H9 (cell line): ENCODE results near the gene L1TD1. TPM values are rescaled to one million over a fixed set of nuclear protein-coding genes. Genes with fewer than 3 reads are reported as not detected.
"Not testable (repeated sequence)": the region's sequence is repeated elsewhere in the genome, so short reads cannot be mapped to it uniquely, and the experiment has no call there.

Experiments
- DNase-seq: peaks from one replicate; pipeline ENCODE4 v3.0.0-alpha.2; 2017
- H2AFZ ChIP-seq: one replicate; pipeline ENCODE4 v1.6.1; 2013; ENCODE audit warnings: mild to moderate bottlenecking, low read length, control low read depth, moderate library complexity
- H2AK5ac ChIP-seq: 2 replicates; pipeline ENCODE4 v1.6.1; 2013; ENCODE audit warnings: low read length, control low read depth, mixed read lengths; ENCODE audit not compliant: insufficient read length
- H2BK120ac ChIP-seq: one replicate; pipeline ENCODE4 v1.6.1; 2013; ENCODE audit warnings: low read depth, mild to moderate bottlenecking, low read length, control low read depth, inconsistent platforms; ENCODE audit not compliant: poor library complexity, severe bottlenecking
- H2BK12ac ChIP-seq: 2 replicates; pipeline ENCODE4 v1.6.1; 2013; ENCODE audit warnings: low read length, control low read depth, mixed read lengths, low read depth; ENCODE audit not compliant: insufficient read length
- H2BK15ac ChIP-seq: 2 replicates; pipeline ENCODE4 v1.6.1; 2013; ENCODE audit warnings: low read depth, low read length, control low read depth
- H2BK20ac ChIP-seq: one replicate; pipeline ENCODE4 v1.6.1; 2013; ENCODE audit warnings: low read depth, mild to moderate bottlenecking, low read length, control low read depth, inconsistent platforms; ENCODE audit not compliant: poor library complexity, severe bottlenecking
- H2BK5ac ChIP-seq: 2 replicates; pipeline ENCODE4 v1.6.1; 2013; ENCODE audit warnings: low read length, control low read depth, mixed read lengths; ENCODE audit not compliant: insufficient read length
- H3K14ac ChIP-seq: 2 replicates; pipeline ENCODE4 v1.6.1; 2013; ENCODE audit warnings: low read length, control low read depth; ENCODE audit not compliant: insufficient read depth
- H3K18ac ChIP-seq: 2 replicates; pipeline ENCODE4 v1.6.1; 2013; ENCODE audit warnings: low read depth, mild to moderate bottlenecking, mixed read lengths, low read length, control low read depth; ENCODE audit not compliant: insufficient read length
- H3K23ac ChIP-seq: 2 replicates; pipeline ENCODE4 v1.6.1; 2013; ENCODE audit warnings: low read length, control low read depth, mixed read lengths, low read depth; ENCODE audit not compliant: insufficient read length
- H3K23me2 ChIP-seq: 2 replicates; pipeline ENCODE4 v1.6.1; 2013; ENCODE audit warnings: low read depth, mild to moderate bottlenecking, mixed read lengths, low read length, control low read depth; ENCODE audit not compliant: insufficient read length, poor library complexity, severe bottlenecking
- H3K27ac ChIP-seq: 2 replicates; pipeline ENCODE4 v1.5.1; 2013; ENCODE audit warnings: low read length, control low read depth, mixed read lengths, low read depth; ENCODE audit not compliant: insufficient read length
- H3K27me3 ChIP-seq: 2 replicates; pipeline ENCODE4 v1.6.1; 2013; ENCODE audit warnings: low read length, control low read depth, inconsistent platforms; ENCODE audit not compliant: insufficient read depth
- H3K4ac ChIP-seq: 2 replicates; pipeline ENCODE4 v1.6.1; 2013; ENCODE audit warnings: low read depth, mild to moderate bottlenecking, control low read depth, inconsistent platforms, low read length, moderate library complexity
- H3K4me1 ChIP-seq: 2 replicates; pipeline ENCODE4 v1.6.1; 2013; ENCODE audit warnings: low read length, control low read depth, inconsistent platforms; ENCODE audit not compliant: insufficient read depth
- H3K4me2 ChIP-seq: 2 replicates; pipeline ENCODE4 v1.6.1; 2013; ENCODE audit warnings: low read length, control low read depth, mixed read lengths; ENCODE audit not compliant: insufficient read length, insufficient read depth
- H3K56ac ChIP-seq: 2 replicates; pipeline ENCODE4 v1.6.1; 2013; ENCODE audit warnings: low read depth, mild to moderate bottlenecking, mixed read lengths, low read length, control low read depth; ENCODE audit not compliant: insufficient read length
- H3K79me1 ChIP-seq: 2 replicates; pipeline ENCODE4 v1.6.1; 2013; ENCODE audit warnings: low read depth, mild to moderate bottlenecking, moderate library complexity, low read length, control low read depth, inconsistent platforms; ENCODE audit not compliant: insufficient read depth, poor library complexity, severe bottlenecking
- H3K79me2 ChIP-seq: 2 replicates; pipeline ENCODE4 v1.6.1; 2013; ENCODE audit warnings: low read length, control low read depth, inconsistent platforms; ENCODE audit not compliant: insufficient read depth
- H3K9ac ChIP-seq: 2 replicates; pipeline ENCODE4 v1.6.1; 2013; ENCODE audit warnings: low read length, control low read depth, mixed read lengths; ENCODE audit not compliant: insufficient read length; ENCODE audit errors: extremely low read depth
- H3K9me3 ChIP-seq: one replicate; pipeline ENCODE4 v1.6.1; 2013; ENCODE audit warnings: low read depth, low read length, inconsistent platforms; ENCODE audit not compliant: control insufficient read depth
- H3T11ph ChIP-seq: one replicate; pipeline ENCODE4 v1.6.1; 2013; ENCODE audit warnings: mild to moderate bottlenecking, low read length, control low read depth, inconsistent platforms
- H4K20me1 ChIP-seq: one replicate; pipeline ENCODE4 v1.6.1; 2013; ENCODE audit not compliant: control insufficient read depth, insufficient read length, insufficient read depth
- H4K5ac ChIP-seq: 2 replicates; pipeline ENCODE4 v1.6.1; 2013; ENCODE audit warnings: low read depth, mild to moderate bottlenecking, mixed read lengths, low read length, control low read depth; ENCODE audit not compliant: insufficient read length
- H4K8ac ChIP-seq: replicated peaks from 2 replicates; pipeline ENCODE4 v1.6.1; 2013; ENCODE audit warnings: low read length, control low read depth, mixed read lengths, low read depth; ENCODE audit not compliant: insufficient read length
- H4K91ac ChIP-seq: 2 replicates; pipeline ENCODE4 v1.6.1; 2013; ENCODE audit warnings: low read depth, mild to moderate bottlenecking, moderate library complexity, mixed read lengths, low read length, control low read depth; ENCODE audit not compliant: insufficient read length
- H3K27ac Mint-ChIP-seq, 3 experiments: 2 replicates in 2 of 3; 3 replicates in 1 of 3; pipeline ENCODE4 v1.8.0; 2020 to 2021; ENCODE audit warnings: mixed read lengths in 3 of 3, mild to moderate bottlenecking in 1 of 3, moderate library complexity in 1 of 3
- H3K27me3 Mint-ChIP-seq: 2 replicates; pipeline ENCODE4 v1.8.0; 2021; ENCODE audit warnings: low read depth, mild to moderate bottlenecking, moderate library complexity, mixed read lengths
- H3K36me3 Mint-ChIP-seq, 3 experiments: 2 replicates in 2 of 3; 3 replicates in 1 of 3; pipeline ENCODE4 v1.8.0; 2020 to 2021; ENCODE audit warnings: low read depth in 3 of 3, mixed read lengths in 3 of 3; ENCODE audit not compliant: insufficient read depth in 1 of 3
- H3K4me1 Mint-ChIP-seq, 2 experiments: 2 replicates each; pipeline ENCODE4 v1.8.0; 2020; ENCODE audit warnings: mixed read lengths in 2 of 2
- H3K4me3 Mint-ChIP-seq, 2 experiments: 2 replicates in 1 of 2; 3 replicates in 1 of 2; pipeline ENCODE4 v1.8.0; 2020 to 2021; ENCODE audit warnings: mild to moderate bottlenecking in 2 of 2, mixed read lengths in 2 of 2, moderate library complexity in 1 of 2
- H3K9me3 Mint-ChIP-seq, 2 experiments: 2 replicates in 1 of 2; 3 replicates in 1 of 2; pipeline ENCODE4 v1.8.0; 2020; ENCODE audit warnings: mild to moderate bottlenecking in 2 of 2, mixed read lengths in 2 of 2, moderate library complexity in 1 of 2
- WGBS: extraction: QIAGEN DNeasy Blood & Tissue Kit; methylation state at CpG from one replicate; pipeline ENCODE4 v1.1.7; 2013; ENCODE audit warnings: missing lambda C conversion rate, low lambda C conversion rate, mixed read lengths; ENCODE audit not compliant: insufficient read length; ENCODE audit errors: extremely low coverage; 5-methylcytosine and 5-hydroxymethylcytosine counted together
- total RNA-seq: library from RNA; stranded (reverse); gene quantifications from 2 replicates; pipeline ENCODE4 v1.2.1, GENCODE V29; 2021
- TF ChIP-seq, protein P1 (sequence below): fragments of 200-600 bp; sonication (generic); conservative IDR thresholded peaks from 3 replicates; pipeline ENCODE4 v1.8.0; 2021; ENCODE audit warnings: antibody characterized with exemption, mild to moderate bottlenecking

L1TD1 gene
- total RNA-seq, 1 experiment from 2014 or later, result 422 TPM

DNA sequence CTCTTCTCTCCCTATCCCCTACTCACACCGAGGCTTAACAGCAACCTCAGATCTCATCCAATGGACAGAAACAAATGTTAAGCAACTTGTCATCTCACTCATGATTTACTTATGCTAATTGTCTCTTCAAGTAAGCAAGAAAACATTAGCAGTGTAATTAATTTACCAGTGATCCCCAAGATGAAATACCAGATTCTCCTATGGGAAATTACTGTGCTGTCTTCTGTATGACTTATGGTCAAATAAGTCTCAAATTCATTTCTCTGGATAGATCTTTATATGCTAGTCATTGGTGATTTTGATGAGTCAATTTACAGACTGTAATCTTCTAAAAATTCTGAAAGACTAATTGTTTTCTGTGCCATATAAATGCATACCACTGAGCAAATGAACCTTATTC is 32.9 kb upstream of the L1TD1 start:
- Histone ChIP-seq H3T11ph (no peak overlapping the region), H2BK15ac (no peak overlapping the region)
- H3K9me3 Mint-ChIP-seq, result no peaks in the 10 kb centered on the region

DNA sequence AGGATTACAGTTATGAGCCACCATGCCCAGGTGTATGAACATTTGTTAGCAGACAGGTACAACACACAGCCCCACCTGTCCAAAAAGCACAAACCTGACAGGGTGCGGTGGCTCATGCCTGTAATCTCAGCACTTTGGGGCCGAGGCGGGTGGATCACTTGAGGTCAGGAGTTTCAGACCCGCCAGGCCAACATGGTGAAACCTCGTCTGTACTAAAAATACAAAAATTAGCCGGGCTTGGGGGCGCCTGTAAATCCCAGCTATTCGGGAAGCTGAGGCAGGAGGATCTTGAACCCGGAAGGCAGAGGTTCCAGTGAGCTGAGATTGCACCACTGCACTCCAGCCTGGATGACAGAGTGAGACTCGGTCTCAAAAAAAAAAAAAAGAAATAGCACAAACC is 24.3 kb upstream of the L1TD1 start:
- not testable (repeated sequence) for H3K9ac ChIP-seq, H3K14ac ChIP-seq, H2BK12ac ChIP-seq, H2BK5ac ChIP-seq, H2AK5ac ChIP-seq, H3K27ac Mint-ChIP-seq, H3K9me3 ChIP-seq, H3K27me3 Mint-ChIP-seq, H4K91ac ChIP-seq, H3K23me2 ChIP-seq, H3K27ac ChIP-seq, H3K4me2 ChIP-seq, H2BK20ac ChIP-seq, H3K79me2 ChIP-seq, H3K9me3 Mint-ChIP-seq, H3K79me1 ChIP-seq, H3K4ac ChIP-seq, DNase-seq, H3K23ac ChIP-seq, H3K4me3 Mint-ChIP-seq, H3K36me3 Mint-ChIP-seq, H3K27me3 ChIP-seq, H2AFZ ChIP-seq, H4K5ac ChIP-seq, H2BK15ac ChIP-seq, H2BK120ac ChIP-seq, H3K18ac ChIP-seq, H3K4me1 ChIP-seq, H3T11ph ChIP-seq, H3K56ac ChIP-seq, H4K20me1 ChIP-seq, H4K8ac ChIP-seq
- peaks cover 17 to 23% of the 10 kb centered on the region in 2 experiments for H3K4me1 Mint-ChIP-seq
- no CpG with 5 or more reads among the region's 10 CpGs for WGBS

More for the DNA sequence above, 32.9 kb upstream of the L1TD1 start:
- Histone ChIP-seq H2AFZ (no peak overlapping the region), H2BK120ac (no peak overlapping the region), H3K23ac (no peak overlapping the region), H3K79me1 (no peaks in the 10 kb centered on the region), H3K4me1 (no peaks in the 10 kb centered on the region), H4K20me1 (no peaks in the 10 kb centered on the region), H3K4ac (no peak overlapping the region), H3K56ac (no peak overlapping the region), H2AK5ac (no peak overlapping the region), H2BK5ac (no peak overlapping the region), H3K27ac (no peak overlapping the region), H4K91ac (no peak overlapping the region), H3K14ac (no peak overlapping the region), H2BK12ac (no peak overlapping the region), H3K9ac (no peak overlapping the region), H4K8ac (no peak overlapping the region), H3K79me2 (no peaks in the 10 kb centered on the region), H2BK20ac (no peak overlapping the region), H3K27me3 (no peaks in the 10 kb centered on the region), H3K4me2 (no peak overlapping the region), H3K23me2 (no peaks in the 10 kb centered on the region), H4K5ac (no peak overlapping the region), H3K9me3 (no peaks in the 10 kb centered on the region), H3K18ac (no peak overlapping the region)
- Mint-ChIP-seq H3K4me1 (no peaks in the 10 kb centered on the region), H3K4me3 (no peak overlapping the region), H3K27ac (no peak overlapping the region), H3K27me3 (no peaks in the 10 kb centered on the region), H3K36me3 (peaks cover 0 to 3% (median 0%) of the 10 kb centered on the region in 3 experiments; a peak in 3 of 7 replicates)
- no CpG with 5 or more reads among the region's 1 CpG for WGBS
- TF ChIP-seq, protein P1, sequence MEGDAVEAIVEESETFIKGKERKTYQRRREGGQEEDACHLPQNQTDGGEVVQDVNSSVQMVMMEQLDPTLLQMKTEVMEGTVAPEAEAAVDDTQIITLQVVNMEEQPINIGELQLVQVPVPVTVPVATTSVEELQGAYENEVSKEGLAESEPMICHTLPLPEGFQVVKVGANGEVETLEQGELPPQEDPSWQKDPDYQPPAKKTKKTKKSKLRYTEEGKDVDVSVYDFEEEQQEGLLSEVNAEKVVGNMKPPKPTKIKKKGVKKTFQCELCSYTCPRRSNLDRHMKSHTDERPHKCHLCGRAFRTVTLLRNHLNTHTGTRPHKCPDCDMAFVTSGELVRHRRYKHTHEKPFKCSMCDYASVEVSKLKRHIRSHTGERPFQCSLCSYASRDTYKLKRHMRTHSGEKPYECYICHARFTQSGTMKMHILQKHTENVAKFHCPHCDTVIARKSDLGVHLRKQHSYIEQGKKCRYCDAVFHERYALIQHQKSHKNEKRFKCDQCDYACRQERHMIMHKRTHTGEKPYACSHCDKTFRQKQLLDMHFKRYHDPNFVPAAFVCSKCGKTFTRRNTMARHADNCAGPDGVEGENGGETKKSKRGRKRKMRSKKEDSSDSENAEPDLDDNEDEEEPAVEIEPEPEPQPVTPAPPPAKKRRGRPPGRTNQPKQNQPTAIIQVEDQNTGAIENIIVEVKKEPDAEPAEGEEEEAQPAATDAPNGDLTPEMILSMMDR, result no peak
- DNase-seq, result no peak
